Stimulated activated CD8-positive, alpha-beta memory T cell treated with anti-CD3 and anti-CD28 coated beads, Interleukin-7, amount 100 ng/mL, for 4 hours (primary cell): ENCODE data around the gene SPAG9.

ENCODE experiments used
- DNase-seq, 2 donors: peaks; one replicate each; pipeline ENCODE4 v3.0.0-alpha.2; 2020; ENCODE audit warnings: low read depth in 2 of 2

The SPAG9 gene

GRCh38 chr17:51120739-51121619 lies at the start of gene SPAG9:
SPAG9 (minus strand) TSS chr17:51120868; CDS start chr17:51120656, 212 bp downstream.
- peak; percentile 76 to 86 for DNase-seq

- no peak for DNase-seq
Observed at GRCh38 chr17:51169340-51169739, 48.7 kb upstream of the SPAG9 start.

- DNase-seq: peak; percentile 24 to 64
Observed at GRCh38 chr17:51166987-51167931, 46.6 kb upstream of the SPAG9 start.

- peak; percentile 37 to 73 for DNase-seq
Observed at GRCh38 chr17:51166198-51166986, 45.7 kb upstream of the SPAG9 start, which contains the start of gene NME2. NME2 (plus strand) TSS chr17:51166411; CDS start chr17:51166831, 420 bp downstream.

- peak in 1 of 2 donors; percentile 6 for DNase-seq
Observed at GRCh38 chr17:51165680-51166197, 45.1 kb upstream of the SPAG9 start.

- no peak for DNase-seq
Observed at GRCh38 chr17:51164911-51165679, 44.4 kb upstream of the SPAG9 start.

- no peak for DNase-seq
Observed at GRCh38 chr17:51161541-51161940, 40.9 kb upstream of the SPAG9 start.

- DNase-seq: no peak
Observed at GRCh38 chr17:51159604-51160003, 38.9 kb upstream of the SPAG9 start.

- no peak for DNase-seq
Observed at GRCh38 chr17:51155416-51155815, 34.7 kb upstream of the SPAG9 start.

- no peak for DNase-seq
Observed at GRCh38 chr17:51154176-51154575, 33.5 kb upstream of the SPAG9 start.

GRCh38 chr17:51153210-51154072 lies 32.8 kb upstream of the SPAG9 start, which contains the start of gene NME1:
NME1 (plus strand) TSS chr17:51153559; CDS start chr17:51155655, 2,096 bp downstream.
- DNase-seq: peak; percentile 91 to 97

GRCh38 chr17:51152766-51153209 lies 32.1 kb upstream of the SPAG9 start:
- no peak for DNase-seq

- DNase-seq: no peak
Observed at GRCh38 chr17:51150932-51151331, 30.3 kb upstream of the SPAG9 start.

- DNase-seq: no peak
Observed at GRCh38 chr17:51149163-51149562, 28.5 kb upstream of the SPAG9 start.

GRCh38 chr17:51147650-51148049 lies 27.0 kb upstream of the SPAG9 start:
- no peak for DNase-seq

- DNase-seq: no peak
Observed at GRCh38 chr17:51144266-51145022, 23.8 kb upstream of the SPAG9 start.

GRCh38 chr17:51142597-51142996 lies 21.9 kb upstream of the SPAG9 start:
- DNase-seq: no peak

GRCh38 chr17:51135956-51136355 lies 15.3 kb upstream of the SPAG9 start:
- DNase-seq: no peak

GRCh38 chr17:51133365-51133764 lies 12.7 kb upstream of the SPAG9 start:
- no peak for DNase-seq
